PFSK-1 (cell line): Measurements from ENCODE around the gene S100A8.

ENCODE experiments used
- FOXP2 ChIP-seq: optimal IDR thresholded peaks from 2 replicates; pipeline ENCODE3; 2011; ENCODE audit warnings: borderline replicate concordance, control low read depth, inconsistent platforms; ENCODE audit not compliant: insufficient read depth; ENCODE audit errors: extremely low read length, extremely low read depth
- POLR2AphosphoS5 ChIP-seq: IDR thresholded peaks from 2 replicates; pipeline ENCODE4 v1.6.1; 2012; ENCODE audit warnings: low read depth, mild to moderate bottlenecking, control low read depth, low read length, moderate library complexity
- REST ChIP-seq, 2 experiments: IDR thresholded peaks; 2 replicates each; pipeline versions ENCODE4 v1.6.1 to v1.8.0; 2011 to 2012; ENCODE audit warnings: low read depth in 2 of 2, low read length in 2 of 2, control low read depth in 1 of 2, inconsistent platforms in 1 of 2, mild to moderate bottlenecking in 1 of 2, moderate library complexity in 1 of 2; ENCODE audit not compliant: insufficient read depth in 1 of 2
- SIN3A ChIP-seq: IDR thresholded peaks from 2 replicates; pipeline ENCODE4 v1.6.1; 2012; ENCODE audit warnings: mild to moderate bottlenecking, low read length, moderate library complexity, borderline replicate concordance; ENCODE audit not compliant: insufficient read depth
- TAF1 ChIP-seq: IDR thresholded peaks from 2 replicates; pipeline ENCODE4 v1.6.1; 2012; ENCODE audit warnings: low read length, control low read depth, borderline replicate concordance; ENCODE audit not compliant: insufficient read depth

DNA sequence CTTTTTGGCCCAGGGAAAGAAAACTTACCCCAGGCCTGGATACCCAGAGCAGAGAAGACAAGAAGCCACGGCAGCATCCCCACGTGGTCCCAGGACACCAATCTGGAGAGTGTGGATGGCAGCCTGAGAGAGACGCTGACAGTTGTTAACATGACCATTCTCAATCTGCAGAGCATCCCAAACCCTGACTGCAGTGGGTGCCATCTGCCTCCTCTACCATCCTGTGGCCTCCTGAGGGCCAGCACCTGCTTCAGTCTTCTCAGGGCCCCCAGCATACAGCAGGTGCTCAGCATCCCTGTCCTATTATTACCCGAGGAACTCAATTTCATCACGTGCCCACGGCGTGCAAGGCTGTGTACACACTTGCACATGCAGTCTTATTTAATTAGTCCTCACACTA lies 43.0 kb downstream of the S100A8 start:
- TF ChIP-seq POLR2AphosphoS5 (no peak), REST (IDR thresholded peaks at IDR 0.05; ENCODE audit: insufficient read depth in 1 of 2, low read depth in 2 of 2, low read length in 2 of 2) (no peak), TAF1 (no peak), SIN3A (no peak), FOXP2 (no peak)
